ENCODE results near the gene PRDM11.
A peak's percentile ranks its signal among the peaks of the same experiment; 100 is the strongest.

DNA sequence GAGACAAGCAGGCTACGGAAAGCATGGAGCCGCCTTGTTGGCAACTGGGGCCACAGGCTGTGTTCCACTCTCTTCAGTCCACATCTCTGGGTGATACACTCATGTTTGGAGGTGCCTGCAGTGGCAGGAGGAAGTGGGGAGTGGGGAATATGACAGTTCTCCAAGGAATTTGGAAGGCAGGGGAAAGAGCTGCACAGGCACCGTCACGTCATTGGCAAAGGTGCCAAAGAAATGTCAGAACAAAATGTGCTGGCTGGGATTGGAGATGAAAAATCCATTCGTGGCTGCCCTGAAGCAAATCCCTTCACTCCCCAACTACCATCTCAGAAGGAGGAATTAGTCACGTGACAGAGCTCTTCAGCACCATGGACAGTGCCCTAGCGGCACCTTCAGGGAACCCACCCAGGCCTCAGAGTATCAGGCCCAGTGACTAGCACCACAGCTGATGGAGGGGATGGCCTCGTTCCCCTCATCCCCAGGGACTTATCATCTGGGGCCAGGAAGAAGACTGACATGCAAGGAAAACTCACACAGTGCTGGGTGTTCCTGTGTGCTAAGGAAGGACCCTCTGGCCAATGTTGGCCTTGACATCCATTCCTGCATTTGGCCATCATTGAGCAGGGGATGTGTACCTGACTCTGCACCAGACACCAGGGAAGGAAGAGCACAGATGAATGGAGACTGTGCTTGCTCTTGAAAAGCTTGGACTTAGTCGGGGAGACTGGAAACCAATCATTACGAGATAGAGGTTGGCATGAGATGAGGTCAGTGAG is 48.5 kb upstream of the PRDM11 start:
- TF ChIP-seq, protein P1, sequence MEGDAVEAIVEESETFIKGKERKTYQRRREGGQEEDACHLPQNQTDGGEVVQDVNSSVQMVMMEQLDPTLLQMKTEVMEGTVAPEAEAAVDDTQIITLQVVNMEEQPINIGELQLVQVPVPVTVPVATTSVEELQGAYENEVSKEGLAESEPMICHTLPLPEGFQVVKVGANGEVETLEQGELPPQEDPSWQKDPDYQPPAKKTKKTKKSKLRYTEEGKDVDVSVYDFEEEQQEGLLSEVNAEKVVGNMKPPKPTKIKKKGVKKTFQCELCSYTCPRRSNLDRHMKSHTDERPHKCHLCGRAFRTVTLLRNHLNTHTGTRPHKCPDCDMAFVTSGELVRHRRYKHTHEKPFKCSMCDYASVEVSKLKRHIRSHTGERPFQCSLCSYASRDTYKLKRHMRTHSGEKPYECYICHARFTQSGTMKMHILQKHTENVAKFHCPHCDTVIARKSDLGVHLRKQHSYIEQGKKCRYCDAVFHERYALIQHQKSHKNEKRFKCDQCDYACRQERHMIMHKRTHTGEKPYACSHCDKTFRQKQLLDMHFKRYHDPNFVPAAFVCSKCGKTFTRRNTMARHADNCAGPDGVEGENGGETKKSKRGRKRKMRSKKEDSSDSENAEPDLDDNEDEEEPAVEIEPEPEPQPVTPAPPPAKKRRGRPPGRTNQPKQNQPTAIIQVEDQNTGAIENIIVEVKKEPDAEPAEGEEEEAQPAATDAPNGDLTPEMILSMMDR (IDR thresholded peaks at IDR 0.05 in 8 of 11, conservative IDR thresholded peaks at IDR 0.05 in 3 of 11) = peak in 4 of 11 experiments; percentile 6 to 22 (median 19)
- peak in 1 of 3 donors; percentile 12 for TF ChIP-seq POLR2AphosphoS5 (IDR thresholded peaks at IDR 0.05)
- no peak for TF ChIP-seq POLR2A (IDR thresholded peaks at IDR 0.05)

All from spleen (tissue), 7 donors.